B cell (primary cell): Measurements from ENCODE around the gene CACNA2D1. TPM values are rescaled to one million over a fixed set of nuclear protein-coding genes. Genes with fewer than 3 reads are reported as not detected.

Experiments
- ATAC-seq: fragments of 200-7000 bp; cut with Tn5 transposase; one replicate; pipeline ENCODE4 v1.10.0; 2021; ENCODE audit warnings: low read depth, mild to moderate bottlenecking, moderate number of reproducible peaks, moderate library complexity
- CTCF ChIA-PET: fragments of 350-600 bp; sonication (Branson Sonifier 250); formaldehyde crosslinking; loops from one replicate; lab custom pipeline; 2021; ENCODE audit warnings: antibody characterized with exemption, inconsistent platforms; lab: Charles Lee
- POLR2A ChIA-PET: fragments of 350-600 bp; sonication (Branson Sonifier 250); formaldehyde crosslinking; loops from one replicate; lab custom pipeline; 2021; ENCODE audit warnings: antibody characterized with exemption; lab: Charles Lee
- DNase-seq: peaks from one replicate; pipeline ENCODE4 v3.0.0; 2013
- H2AFZ ChIP-seq: 2 replicates; pipeline ENCODE4 v1.6.1; 2012; ENCODE audit warnings: mild to moderate bottlenecking, low read depth, low read length; ENCODE audit not compliant: insufficient read depth, poor library complexity, severe bottlenecking
- H3K27ac ChIP-seq, 2 donors: 1 replicate in 1 of 2; 2 replicates in 1 of 2; pipeline ENCODE4 v1.5.1; 2012 to 2013; ENCODE audit warnings: low read length in 2 of 2, mild to moderate bottlenecking in 2 of 2, moderate library complexity in 1 of 2
- H3K27me3 ChIP-seq, 4 experiments: fragments of 200-600 bp in 1 of 4; sonication (generic) in 1 of 4; replicated peaks in 1 of 4; 1 replicate in 2 of 4; 2 replicates in 2 of 4; pipeline versions ENCODE4 v1.6.1 to v1.7.0; 2013 to 2016; ENCODE audit warnings: low read length in 3 of 4, mild to moderate bottlenecking in 2 of 4, mixed read lengths in 1 of 4, moderate library complexity in 1 of 4; ENCODE audit not compliant: insufficient read depth in 4 of 4, control insufficient read depth in 3 of 4; ENCODE audit errors: control extremely low read depth in 1 of 4
- H3K36me3 ChIP-seq, 2 experiments: replicated peaks in 1 of 2; 1 replicate in 1 of 2; 2 replicates in 1 of 2; pipeline versions ENCODE4 v1.6.1 to v1.7.1; 2013; ENCODE audit warnings: low read length in 1 of 2; ENCODE audit not compliant: insufficient read depth in 2 of 2, control insufficient read depth in 1 of 2; ENCODE audit errors: control extremely low read depth in 1 of 2, extremely low read depth in 1 of 2
- H3K4me1 ChIP-seq, 2 donors: fragments of 200-600 bp in 1 of 2; sonication (generic) in 1 of 2; 1 replicate in 1 of 2; 2 replicates in 1 of 2; pipeline versions ENCODE4 v1.5.1 to v1.6.1; 2013 to 2017; ENCODE audit warnings: low read length in 2 of 2; ENCODE audit not compliant: control insufficient read depth in 2 of 2, insufficient read depth in 2 of 2
- H3K4me2 ChIP-seq: replicated peaks from 2 replicates; pipeline ENCODE3; 2012; ENCODE audit warnings: mild to moderate bottlenecking, low read depth, low read length; ENCODE audit not compliant: poor library complexity, severe bottlenecking
- H3K4me3 ChIP-seq, 5 experiments: fragments of 200-600 bp in 1 of 5; sonication (generic) in 1 of 5; 1 replicate in 3 of 5; 2 replicates in 2 of 5; pipeline versions ENCODE4 v1.5.1 to v1.7.0; 2011 to 2016; ENCODE audit warnings: low read length in 4 of 5, mild to moderate bottlenecking in 4 of 5, low read depth in 2 of 5, control low read depth in 1 of 5, moderate library complexity in 1 of 5; ENCODE audit not compliant: insufficient read depth in 1 of 5; ENCODE audit errors: control extremely low read depth in 1 of 5, extremely low read depth in 1 of 5
- H3K79me2 ChIP-seq: fragments of 200-600 bp; sonication (generic); one replicate; pipeline ENCODE4 v1.6.0; 2016; ENCODE audit warnings: low read length; ENCODE audit not compliant: control insufficient read depth, insufficient read depth
- H3K9ac ChIP-seq: fragments of 200-600 bp; sonication (generic); 2 replicates; pipeline ENCODE4 v1.6.1; 2017; ENCODE audit warnings: mild to moderate bottlenecking, low read length, moderate library complexity
- H3K9me3 ChIP-seq, 3 donors: one replicate each; pipeline versions ENCODE4 v1.6.1 to v1.7.1; 2013; ENCODE audit warnings: low read length in 2 of 3; ENCODE audit not compliant: control insufficient read depth in 2 of 3, insufficient read depth in 1 of 3; ENCODE audit errors: control extremely low read depth in 1 of 3
- H4K20me1 ChIP-seq: 2 replicates; pipeline ENCODE4 v1.6.0; 2012; ENCODE audit warnings: mild to moderate bottlenecking, low read length; ENCODE audit not compliant: insufficient read depth, control insufficient read depth, poor library complexity, severe bottlenecking
- H3K27ac Mint-ChIP-seq: one replicate; pipeline ENCODE4 v1.8.0; 2021; ENCODE audit warnings: mixed read lengths
- H3K27me3 Mint-ChIP-seq: one replicate; pipeline ENCODE4 v1.8.0; 2021; ENCODE audit warnings: mixed read lengths
- H3K4me1 Mint-ChIP-seq: one replicate; pipeline ENCODE4 v1.8.0; 2021; ENCODE audit warnings: mixed read lengths
- H3K4me3 Mint-ChIP-seq: one replicate; pipeline ENCODE4 v1.8.0; 2021; ENCODE audit warnings: mixed read lengths
- H3K9me3 Mint-ChIP-seq: one replicate; pipeline ENCODE4 v1.8.0; 2022; ENCODE audit warnings: mixed read lengths; ENCODE audit not compliant: insufficient read depth
- CTCF ChIP-seq: fragments of 200-600 bp; IDR thresholded peaks from one replicate; pipeline ENCODE4 v1.8.0; 2022; ENCODE audit warnings: antibody characterized with exemption, mild to moderate bottlenecking
- EZH2 ChIP-seq: IDR thresholded peaks from 2 replicates; pipeline ENCODE4 v1.6.1; 2012; ENCODE audit warnings: borderline replicate concordance, low read depth, mild to moderate bottlenecking, moderate library complexity, low read length; ENCODE audit not compliant: insufficient read depth, poor library complexity, severe bottlenecking
- WGBS: methylation state at CpG from one replicate; pipeline ENCODE4 v1.1.5; 2013; ENCODE audit warnings: missing lambda C conversion rate; ENCODE audit not compliant: insufficient coverage; 5-methylcytosine and 5-hydroxymethylcytosine counted together
- intact Hi-C: fragments of 100-400 bp; cut with micrococcal nuclease; formaldehyde crosslinking; loops from one replicate; pipeline ENCODE4 v1.10.0; 2022
- polyA plus RNA-seq: library from polyadenylated mRNA; depleted of rRNA; stranded (reverse); fragments of >200 nt; gene quantifications from 2 replicates; pipeline ENCODE4 v1.2.3, GENCODE V29; 2012
- total RNA-seq, 2 donors: library from RNA; stranded (reverse); fragments of 120-200 nt in 1 of 2; gene quantifications; 1 replicate in 1 of 2; 2 replicates in 1 of 2; pipeline versions ENCODE4 v1.2.3 to v1.2.4, GENCODE V29; 2013 to 2022

Gene CACNA2D1
- total and polyA plus RNA-seq, 2 donors (not counting 1 experiment from before 2014, with no cell fraction given): not detected

- POLR2A ChIA-PET: no interaction called here
- no peak overlapping the region for H3K4me3 ChIP-seq
- Mint-ChIP-seq H3K9me3 (peaks cover 7% of the 10 kb centered on the region), H3K27ac (no peak overlapping the region), H3K27me3 (no peaks in the 10 kb centered on the region), H3K4me1 (no peaks in the 10 kb centered on the region), H3K4me3 (no peak overlapping the region)
- WGBS: 100% methylated on average over 2 of the region's 3 CpGs
- no peak for TF ChIP-seq CTCF
- TF ChIP-seq EZH2: no peak
- H3K4me1 ChIP-seq: no peaks in the 10 kb centered on the region
- DNase-seq: no peak
- CTCF ChIA-PET: no interaction called here
- no peak overlapping the region for H3K4me2 ChIP-seq
- H3K9ac ChIP-seq: no peak overlapping the region
- no peaks in the 10 kb centered on the region for H3K27me3 ChIP-seq
- intact Hi-C loops: no loop called here
- H3K79me2 ChIP-seq: no peaks in the 10 kb centered on the region
- H4K20me1 ChIP-seq: no peaks in the 10 kb centered on the region
- H3K36me3 ChIP-seq: no peaks in the 10 kb centered on the region
- ATAC-seq: no peak
- no peak overlapping the region for H3K27ac ChIP-seq
- H2AFZ ChIP-seq: no peak overlapping the region
- H3K9me3 ChIP-seq: no peaks in the 10 kb centered on the region
Measured at GRCh38 chr7:82264783-82265305, 178.7 kb downstream of the CACNA2D1 start.

GRCh38 chr7:82263920-82264782, 179.4 kb downstream of the CACNA2D1 start:
- CTCF ChIA-PET: no interaction called here
- Histone ChIP-seq H3K27me3 (no peaks in the 10 kb centered on the region), H3K9me3 (no peaks in the 10 kb centered on the region), H4K20me1 (no peaks in the 10 kb centered on the region), H2AFZ (no peak overlapping the region), H3K9ac (no peak overlapping the region), H3K4me3 (no peak overlapping the region), H3K27ac (no peak overlapping the region), H3K36me3 (no peaks in the 10 kb centered on the region), H3K4me2 (no peak overlapping the region), H3K4me1 (no peaks in the 10 kb centered on the region), H3K79me2 (no peaks in the 10 kb centered on the region)
- POLR2A ChIA-PET: no interaction called here
- WGBS: no CpG with 5 or more reads among the region's 3 CpGs
- H3K27me3 Mint-ChIP-seq: no peaks in the 10 kb centered on the region
- ATAC-seq (no peak), DNase-seq (no peak)
- no peak overlapping the region for H3K4me3 Mint-ChIP-seq
- TF ChIP-seq EZH2: no peak
- no peak for TF ChIP-seq CTCF
- no peak overlapping the region for H3K27ac Mint-ChIP-seq
- H3K9me3 Mint-ChIP-seq: peaks cover 7% of the 10 kb centered on the region
- intact Hi-C loops: no loop called here
- no peaks in the 10 kb centered on the region for H3K4me1 Mint-ChIP-seq
